NCI-H1694 treated with DMSO at 0.1 percent for 48 hours (cell line): Measurements from ENCODE around the gene KLHL26.

Experiments
- DNase-seq: peaks from one replicate; lab custom pipeline; 2025; lab: John Stamatoyannopoulos, UW

KLHL26 gene

DNA sequence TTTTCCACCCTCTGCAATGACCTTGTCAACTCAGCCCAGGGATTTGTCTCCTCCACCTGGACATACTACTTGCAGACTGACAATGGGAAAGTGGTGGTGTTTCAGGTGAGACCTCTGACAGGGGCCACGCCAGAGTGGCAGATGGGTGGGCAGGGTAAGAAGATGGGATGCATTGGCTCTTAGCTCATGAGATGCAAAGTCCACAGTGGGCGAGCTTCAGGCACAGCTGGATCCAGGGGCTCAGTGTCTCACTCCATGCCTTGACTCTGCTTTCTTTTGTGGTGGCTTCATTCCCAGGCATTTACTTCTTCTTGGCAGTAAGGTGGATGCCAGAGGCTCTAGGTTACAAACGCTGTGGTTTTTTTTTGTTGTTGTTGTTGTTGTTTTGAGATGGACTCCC, 20.8 kb upstream of the KLHL26 start:
- no peak for DNase-seq

DNA sequence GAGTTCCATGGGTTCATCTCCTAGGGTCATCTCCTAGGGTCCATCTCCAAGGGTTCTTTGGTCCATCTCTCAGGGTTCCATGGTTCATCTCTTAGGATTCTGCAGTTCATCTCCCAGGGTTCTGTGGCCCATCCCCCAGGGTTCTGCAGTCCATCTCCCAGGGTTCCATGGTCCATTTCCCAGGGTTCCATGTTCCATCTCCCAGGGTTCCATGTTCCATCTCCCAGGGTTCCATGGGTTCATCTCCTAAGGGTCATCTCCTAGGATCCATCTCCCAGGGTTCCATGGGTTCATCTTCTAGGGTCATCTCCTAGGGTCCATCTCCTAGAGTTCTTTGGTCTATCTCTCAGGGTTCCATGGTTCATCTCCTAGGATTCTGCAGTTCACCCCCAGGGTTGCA, 19.3 kb upstream of the KLHL26 start:
- no peak for DNase-seq

DNA sequence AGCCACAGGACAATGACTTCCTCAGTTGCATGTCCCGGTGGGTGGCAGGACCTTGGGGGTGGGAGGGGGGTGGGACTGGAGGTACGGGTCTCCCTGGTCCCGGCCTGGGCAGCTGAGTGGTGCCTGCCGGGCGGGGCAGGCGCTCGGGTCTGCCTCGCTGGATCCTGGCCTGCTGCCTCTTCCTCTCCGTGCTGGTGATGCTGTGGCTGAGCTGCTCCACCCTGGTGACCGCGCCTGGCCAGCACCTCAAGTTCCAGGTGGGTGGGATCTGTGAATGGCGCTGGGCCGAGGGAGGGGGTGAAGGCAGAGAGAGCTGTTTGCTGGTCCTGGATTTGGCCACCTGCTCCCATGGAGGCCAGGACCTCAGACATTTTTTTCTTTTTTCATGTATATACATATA, 18.6 kb upstream of the KLHL26 start:
- no peak for DNase-seq

DNA sequence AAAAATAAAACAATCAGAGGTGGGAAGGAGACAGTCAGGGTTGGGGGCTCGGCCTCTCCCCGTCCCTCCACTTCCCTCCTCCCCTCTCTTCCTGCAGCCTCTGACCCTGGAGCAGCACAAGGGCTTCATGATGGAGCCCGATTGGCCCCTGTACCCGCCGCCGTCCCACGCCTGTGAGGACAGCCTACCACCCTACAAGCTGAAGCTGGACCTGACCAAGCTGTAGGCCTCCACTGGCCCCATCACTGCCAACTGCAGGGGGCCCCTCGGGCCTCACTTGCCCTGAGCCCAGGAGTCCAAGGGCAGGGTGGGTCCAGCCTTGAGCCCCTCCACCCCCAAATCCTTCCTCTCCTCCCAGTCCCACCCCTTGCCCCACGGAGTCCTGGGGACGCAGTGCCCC, 16.5 kb upstream of the KLHL26 start:
- no peak for DNase-seq

DNA sequence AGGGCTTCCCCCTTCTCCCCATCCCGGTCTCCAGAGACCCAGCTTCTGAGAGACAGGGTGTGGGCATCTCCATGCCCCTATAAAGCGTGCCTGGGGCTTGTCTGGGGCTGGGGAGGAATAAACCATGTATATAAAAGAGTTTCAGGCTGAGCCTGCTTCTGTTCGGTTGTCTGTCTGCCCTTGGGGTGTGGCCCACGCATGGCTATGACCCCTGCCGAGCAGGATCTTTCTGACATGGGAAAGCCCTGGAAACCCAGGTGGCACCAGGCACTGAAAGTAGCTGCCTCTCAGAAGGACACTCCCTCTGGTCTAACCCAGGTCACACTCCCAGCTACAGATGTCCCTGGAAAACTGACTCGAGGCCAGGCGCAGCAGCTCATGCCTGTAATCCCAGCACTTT, 15.9 kb upstream of the KLHL26 start:
- no peak for DNase-seq

DNA sequence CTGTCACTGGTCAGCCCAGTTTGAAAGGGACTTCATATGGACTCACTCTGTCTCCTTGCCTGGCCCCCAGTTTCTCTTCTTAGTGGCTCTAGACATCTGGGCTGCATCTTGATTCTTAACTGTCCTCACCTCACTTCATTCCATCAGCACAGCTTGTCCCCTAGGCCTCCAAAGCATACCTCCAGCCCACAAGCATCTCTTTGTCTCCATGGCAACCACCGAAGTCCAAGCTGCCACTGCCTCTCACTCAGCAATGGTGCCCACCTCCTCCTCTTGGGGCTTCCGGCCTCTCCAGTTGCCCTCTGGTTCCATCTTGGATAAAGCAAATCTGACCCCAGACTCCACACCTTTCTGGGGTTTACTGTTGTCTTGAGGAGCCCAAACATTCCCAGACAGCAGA, 9.9 kb upstream of the KLHL26 start:
- no peak for DNase-seq

DNA sequence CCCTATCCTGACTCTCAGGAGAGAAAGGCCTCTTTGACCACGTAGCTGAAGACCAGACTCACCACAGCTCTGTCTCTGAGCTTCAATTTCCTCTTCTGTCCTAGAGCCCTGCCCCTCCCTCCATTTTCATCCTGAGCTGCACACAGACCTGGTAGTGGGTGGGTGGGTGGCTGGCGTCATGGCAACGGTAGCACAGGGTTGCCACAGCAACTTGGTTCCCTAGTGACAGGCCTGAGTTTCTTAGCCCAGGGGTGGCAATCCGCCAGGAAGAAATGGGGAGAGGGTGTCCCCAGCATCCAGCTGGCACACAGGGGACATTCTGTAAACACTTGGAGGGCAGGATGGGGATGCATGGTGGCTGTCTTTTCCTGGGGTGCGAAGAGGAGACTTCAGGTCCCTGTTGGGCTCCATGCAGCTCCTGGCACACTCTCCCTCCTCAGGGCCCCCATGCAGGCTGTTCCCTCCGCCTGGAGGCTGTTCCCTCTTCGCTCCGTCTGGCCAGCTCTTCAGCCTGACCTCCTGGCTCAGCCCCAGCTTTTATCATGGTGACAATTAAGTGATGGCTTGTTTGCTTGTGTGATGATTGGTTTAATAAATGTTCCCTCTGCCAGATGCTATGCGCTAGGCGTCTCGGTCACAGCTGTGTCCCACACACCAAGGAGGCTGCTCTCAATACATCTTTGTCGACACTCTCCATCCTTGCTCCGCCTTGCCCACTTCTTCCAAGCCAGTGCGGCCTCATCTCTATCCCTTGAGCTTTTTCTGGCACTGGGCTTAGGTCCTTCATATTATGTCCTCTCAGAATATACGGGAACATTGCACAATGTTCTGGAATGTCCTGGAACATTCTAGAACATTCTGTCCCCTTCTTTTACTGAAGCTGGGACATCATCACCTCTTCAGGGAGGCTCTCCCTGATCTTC, 7.4 kb upstream of the KLHL26 start:
- no peak for DNase-seq

DNA sequence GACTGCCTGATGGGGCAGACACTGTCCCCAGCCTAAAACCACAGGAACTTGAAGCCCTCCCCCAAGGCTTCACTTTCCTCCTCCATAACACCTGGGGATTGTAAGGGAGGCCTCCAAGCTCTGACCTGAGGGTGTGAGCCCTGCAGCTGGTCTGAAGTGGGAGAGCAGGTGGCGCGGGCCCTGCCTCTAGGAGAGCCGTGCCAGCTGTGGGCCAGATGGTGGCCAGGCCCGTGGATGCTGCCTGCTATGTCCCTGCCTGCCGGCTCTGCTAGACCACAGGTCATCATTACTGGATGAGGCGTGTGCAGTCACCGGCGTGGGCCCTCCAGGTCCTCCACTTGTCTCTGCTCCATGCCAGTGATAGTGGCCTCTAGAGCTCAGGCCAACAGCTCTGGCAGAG, 3.5 kb upstream of the KLHL26 start:
- no peak for DNase-seq

DNA sequence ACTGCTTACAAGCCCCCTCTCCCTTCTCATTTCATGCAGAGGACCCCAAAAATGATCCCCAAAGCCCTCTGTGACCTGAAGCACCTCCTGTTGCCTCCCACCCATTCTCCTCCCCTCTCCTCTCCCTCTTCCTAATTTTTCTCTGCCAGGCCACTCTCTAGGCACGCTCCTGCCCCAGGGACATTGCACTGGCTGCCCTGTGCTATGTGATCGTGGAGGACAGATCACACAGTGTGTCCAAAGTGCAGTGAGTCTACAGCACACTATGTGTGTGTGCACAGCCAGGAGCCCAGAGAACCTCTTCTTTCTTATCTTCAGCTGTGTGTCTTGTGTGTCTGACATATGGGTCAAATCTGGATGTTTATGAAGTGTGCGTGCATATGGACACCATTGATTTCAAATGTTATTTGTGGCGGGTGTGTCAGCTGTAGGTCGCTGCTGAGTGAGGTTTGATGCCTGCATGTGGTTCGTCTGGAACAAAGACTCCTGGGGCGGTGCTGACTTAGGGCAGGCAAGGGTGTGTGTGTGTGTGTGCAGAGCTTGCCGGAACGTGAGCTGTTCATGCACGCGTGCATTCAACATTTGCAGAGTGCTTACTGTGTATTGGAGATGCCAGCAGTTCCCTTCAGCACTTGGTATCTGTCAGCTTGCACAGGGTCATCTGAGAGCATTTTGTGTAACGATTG, 2.1 kb upstream of the KLHL26 start:
- DNase-seq, result peak; percentile 53

DNA sequence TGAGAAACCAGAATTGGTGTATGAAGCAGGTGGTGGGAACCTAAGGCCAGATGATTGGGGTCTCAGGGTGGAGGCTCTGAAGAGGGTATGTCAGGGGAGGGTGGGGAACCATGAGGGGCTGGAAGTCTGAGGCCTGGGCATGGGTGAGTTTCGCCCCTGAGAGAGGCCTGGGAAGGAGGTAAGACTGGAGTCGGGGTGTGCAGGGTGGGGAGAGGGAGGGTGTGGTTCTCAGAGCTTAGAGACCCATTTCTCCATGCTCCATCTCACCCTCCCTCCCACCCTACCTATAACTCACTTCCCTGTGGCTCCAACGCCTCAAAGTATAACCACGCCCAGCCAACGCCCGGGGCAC, 1.0 kb upstream of the KLHL26 start:
- no peak for DNase-seq

DNA sequence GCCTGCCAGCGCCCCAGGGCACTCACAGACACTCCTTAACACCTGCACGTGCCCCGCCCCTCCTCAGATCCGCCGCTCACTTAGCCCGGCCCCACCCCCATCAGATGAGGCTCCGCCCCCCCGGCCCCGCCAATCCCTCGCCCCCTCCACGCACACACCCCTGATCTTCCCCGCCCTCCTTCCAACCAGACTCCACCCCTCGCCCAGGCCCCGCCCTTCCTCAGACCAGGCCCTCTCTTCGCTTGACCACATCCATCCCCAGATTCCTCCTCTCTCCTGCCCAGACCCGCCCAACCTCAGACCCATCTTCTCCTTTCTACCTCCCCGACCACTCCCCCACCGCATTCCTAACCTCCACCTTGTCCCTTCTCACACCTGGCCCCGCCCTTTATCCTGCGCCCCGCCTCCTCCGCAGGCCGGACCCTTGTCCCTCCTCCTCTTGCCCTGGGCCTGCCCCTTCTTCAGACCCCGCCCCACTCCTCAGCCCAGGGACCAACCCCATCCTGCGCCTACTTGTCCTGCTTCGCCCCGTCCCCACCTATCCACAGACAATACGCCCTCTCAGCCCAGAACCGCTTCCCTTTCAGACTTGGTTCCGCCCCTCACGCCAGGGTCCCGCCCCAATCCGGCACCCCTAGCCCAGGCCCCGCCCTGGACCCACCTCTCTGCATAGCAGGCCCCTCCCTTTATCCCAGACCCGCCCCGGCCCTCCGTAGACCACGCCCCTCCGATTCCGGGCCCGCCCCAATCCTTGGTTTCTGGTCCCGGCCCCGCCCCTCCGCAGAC, 452 bp upstream of the KLHL26 start:
- DNase-seq, result peak; percentile 91

DNA sequence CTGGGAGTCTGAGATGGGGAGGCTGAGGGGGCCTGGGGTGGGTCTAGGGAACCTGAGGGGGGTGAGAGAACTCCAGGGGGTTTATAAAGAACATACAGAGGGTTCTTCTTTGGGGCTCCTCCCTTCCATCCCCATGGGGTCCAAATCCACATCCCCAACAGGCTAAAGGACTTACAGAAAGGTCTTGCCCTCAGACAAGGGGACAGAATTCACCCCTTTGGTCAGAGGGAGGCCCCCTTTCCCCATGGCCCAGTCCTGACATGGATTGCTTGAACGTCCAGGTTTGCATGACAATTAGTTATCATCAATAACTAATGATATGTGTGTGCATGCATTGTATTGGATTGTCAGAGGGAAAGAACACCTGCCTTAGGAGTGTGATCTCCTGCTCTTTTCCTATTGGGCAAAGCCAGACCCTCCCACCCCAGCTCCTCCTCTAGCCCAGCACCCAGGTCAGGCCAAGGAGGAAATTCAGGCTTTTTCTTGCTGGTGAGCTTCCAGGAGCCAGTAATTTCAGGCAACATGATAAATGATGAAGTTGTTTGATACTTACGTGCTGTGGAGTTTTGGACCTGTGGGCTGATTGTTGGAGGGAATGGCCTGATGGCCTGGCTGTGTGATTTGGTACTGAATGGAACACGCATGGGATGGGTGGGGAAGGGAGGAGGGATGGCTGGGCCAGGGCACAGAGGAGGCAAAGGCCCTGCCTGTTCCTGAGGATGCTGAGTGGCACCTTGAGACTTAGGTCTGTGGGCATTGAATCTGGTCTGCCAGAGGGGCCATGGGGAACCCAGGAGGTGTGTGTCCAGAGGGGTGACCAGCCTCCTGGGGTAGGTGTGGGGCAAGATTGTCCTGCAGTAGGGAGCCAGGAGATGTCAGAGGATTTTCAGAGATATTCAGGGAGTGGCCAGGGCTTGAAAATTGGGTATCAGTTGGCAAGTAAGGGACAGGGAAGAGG, 1.1 kb downstream of the KLHL26 start:
- no peak for DNase-seq

DNA sequence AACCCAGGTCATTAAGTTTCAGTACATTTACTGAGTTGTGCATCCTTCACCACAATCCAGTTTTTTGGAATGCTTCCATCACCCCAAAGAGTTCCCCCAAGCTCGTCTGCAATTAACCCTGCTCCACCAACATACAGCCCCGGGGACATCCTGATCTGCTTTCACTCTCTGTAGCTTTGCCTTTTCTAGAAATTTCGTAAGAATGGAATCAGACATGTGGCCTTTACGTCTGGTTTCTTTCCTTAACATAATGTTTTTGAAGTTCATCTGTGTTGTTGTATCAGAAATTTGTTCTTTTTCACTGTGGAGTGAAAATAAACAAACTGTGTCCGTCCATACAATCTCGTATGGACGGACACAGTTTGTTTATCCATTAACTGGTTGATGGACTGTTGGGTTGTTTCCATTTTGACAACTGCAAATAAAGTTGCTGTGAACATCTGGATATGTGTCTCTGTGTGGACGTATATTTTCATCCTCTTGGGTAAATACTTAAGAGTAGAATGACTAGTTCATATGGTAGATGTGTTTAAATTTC, 2.9 kb downstream of the KLHL26 start:
- DNase-seq, result no peak

DNA sequence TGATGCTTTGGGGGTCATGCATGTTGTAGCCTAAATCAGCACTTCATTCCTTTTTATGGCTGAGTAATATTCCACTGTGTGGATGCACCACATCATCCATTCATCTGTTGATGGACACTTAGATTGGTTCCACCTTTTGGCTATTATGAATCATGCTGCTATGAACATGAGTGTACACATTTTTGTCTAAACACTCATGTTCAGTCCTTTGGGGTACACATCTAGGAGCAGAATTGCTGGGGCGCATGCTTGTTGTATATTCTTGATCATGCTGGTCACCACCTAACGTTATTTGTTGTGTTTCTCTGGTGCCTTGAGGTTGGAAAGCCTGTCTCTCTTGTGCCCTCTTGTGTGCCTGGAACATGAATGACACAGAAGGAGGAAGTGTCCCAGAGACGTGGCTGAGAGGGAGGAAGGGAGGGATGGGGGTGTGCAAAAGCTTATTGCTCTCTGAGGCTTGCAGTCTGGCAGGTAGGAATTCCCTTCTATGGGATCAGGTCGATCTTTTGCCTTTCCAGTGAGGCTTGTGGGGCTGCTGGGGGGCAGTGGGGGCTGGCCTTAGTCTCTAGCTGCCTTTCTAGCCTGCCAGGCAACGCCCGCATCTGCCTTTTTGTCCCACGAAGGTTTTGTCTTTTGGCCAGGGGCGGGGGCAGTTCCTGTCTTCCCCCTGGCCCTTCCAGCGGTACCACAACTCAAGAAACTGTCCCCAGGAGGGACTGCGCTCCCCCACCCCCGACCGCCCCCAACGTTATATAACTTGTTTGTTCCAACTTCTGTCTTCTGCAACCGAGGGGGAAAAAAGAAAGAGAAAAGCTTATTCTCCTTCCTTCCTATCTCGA, 7.6 kb downstream of the KLHL26 start:
- no peak for DNase-seq

DNA sequence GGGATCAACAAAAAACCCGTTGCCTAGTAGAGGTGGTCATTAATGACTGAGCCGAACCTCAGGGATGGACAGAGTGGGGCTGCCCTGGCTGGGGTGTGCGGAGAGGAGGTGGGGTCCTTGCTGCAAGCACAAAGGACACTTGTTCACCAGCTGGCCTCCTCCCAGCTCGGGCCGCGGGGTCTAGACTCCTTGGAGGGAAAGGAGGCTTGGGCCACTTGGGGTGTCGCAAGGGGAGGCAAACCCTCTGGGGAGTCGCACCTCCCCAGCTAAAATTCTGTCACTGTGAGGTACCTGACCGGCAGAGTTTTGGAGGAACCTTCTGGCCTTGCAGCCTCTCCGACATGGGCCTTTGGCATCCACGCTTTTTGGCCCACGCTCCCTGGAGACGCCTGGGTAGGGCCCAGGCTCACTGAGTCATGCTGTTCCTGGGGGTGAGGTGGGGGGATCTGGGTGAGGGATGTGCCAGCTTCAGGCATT, 8.2 kb downstream of the KLHL26 start:
- no peak for DNase-seq

DNA sequence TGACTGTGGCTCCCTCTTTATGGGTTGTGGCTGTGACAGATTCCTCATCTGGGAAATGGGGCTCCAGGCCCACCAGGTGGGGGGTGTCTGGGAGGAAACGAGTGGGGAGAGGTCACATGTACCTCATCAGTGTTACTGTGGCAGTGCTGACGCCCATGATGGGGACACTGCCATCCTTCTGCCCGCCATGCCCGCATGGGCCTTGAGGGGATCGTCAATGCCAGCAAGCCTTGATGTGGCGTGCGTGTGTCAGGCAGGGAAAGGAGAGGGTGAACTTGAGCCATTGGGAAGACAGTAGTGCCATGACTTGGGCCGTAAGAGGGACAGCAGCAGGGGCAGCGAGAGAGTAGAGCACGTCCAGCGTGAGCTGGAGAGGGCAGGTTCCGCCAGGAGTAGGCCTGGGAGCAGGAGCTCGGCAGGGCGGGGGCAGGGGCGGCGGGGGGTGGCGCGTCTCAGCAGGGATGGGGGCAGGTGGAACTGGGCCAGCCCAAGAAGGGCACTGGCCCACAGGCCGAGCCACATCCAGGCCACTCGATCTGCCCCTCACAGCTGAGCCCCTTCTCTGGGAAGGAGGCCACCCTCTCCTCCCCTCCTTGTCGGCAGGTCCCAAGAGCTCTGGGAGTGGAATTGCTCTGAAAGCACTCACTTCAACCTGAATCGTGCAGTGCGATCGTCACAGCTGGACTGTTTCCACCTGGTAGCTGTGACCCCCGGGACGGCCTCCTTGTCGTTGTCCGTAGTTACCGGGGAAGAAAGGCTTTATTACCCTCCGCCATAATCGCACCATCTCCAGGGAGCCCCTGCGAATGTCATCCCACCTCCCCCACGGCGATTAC, 9.9 kb downstream of the KLHL26 start:
- DNase-seq, result no peak

DNA sequence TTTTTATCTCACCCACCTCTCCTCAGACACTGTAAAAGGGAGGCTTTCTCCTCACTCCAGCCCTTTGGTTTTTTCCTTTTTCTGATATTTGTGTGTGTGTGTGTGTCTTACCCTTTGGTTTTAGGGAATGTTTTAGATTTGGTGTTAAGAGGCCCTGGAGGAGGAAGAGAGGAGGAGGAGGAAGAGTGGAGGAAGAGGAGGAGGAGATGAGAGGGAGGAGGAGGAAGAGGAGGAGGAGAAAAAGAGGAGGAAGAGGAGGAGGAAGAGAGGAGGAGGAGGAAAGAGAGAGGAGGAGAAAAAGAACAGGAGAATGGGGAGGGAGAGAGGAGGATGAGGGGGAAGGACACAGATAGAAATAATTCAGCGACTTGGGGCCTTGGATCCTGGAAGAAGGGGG, 10.5 kb downstream of the KLHL26 start:
- no peak for DNase-seq

DNA sequence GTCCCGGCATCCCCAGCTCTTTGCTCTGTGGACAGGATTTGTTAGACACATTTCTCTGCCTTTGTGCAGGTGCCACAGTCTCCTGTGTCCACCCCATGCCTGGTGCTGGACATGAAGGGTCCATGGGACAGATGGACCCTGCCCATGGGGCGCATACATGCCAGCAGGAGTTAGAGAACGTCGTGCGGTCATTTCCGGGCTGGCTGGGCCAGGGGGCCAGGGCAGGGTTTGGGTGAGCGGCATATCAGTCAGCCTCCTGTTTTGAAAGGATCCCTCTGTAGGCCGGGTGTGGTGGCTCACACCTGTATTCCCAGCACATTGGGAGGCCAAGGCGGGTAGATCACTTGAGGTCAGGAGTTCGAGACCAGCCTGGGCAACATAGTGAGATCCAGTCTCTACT, 11.0 kb downstream of the KLHL26 start:
- no peak for DNase-seq

DNA sequence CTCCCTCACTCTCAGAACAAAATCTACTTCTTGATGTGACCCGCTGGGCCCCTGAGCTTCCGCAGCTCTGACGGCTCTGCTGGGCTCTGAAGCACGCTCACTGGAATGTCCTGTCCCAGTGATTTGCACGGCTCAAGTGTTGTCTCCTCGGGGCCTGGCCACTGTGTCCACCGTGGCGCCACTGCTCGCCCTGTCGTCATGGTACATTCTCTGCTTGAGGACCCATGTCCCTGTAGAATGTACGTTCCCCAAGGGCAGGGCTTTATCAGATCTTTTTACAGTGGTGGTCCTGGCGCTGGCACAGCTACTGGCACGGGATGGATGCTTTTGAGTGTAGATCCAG, 12.1 kb downstream of the KLHL26 start:
- DNase-seq, result no peak
